B cell (primary cell): ENCODE results near the gene TIMM10. TPM values are rescaled to one million over a fixed set of nuclear protein-coding genes. Genes with fewer than 3 reads are reported as not detected.

Experiments used
- ATAC-seq: fragments of 200-7000 bp; cut with Tn5 transposase; one replicate; pipeline ENCODE4 v1.10.0; 2021; ENCODE audit warnings: low read depth, mild to moderate bottlenecking, moderate number of reproducible peaks, moderate library complexity
- CTCF ChIA-PET: fragments of 350-600 bp; sonication (Branson Sonifier 250); formaldehyde crosslinking; loops from one replicate; lab custom pipeline; 2021; ENCODE audit warnings: antibody characterized with exemption, inconsistent platforms; lab: Charles Lee
- POLR2A ChIA-PET: fragments of 350-600 bp; sonication (Branson Sonifier 250); formaldehyde crosslinking; loops from one replicate; lab custom pipeline; 2021; ENCODE audit warnings: antibody characterized with exemption; lab: Charles Lee
- DNase-seq: peaks from one replicate; pipeline ENCODE4 v3.0.0; 2013
- H2AFZ ChIP-seq: 2 replicates; pipeline ENCODE4 v1.6.1; 2012; ENCODE audit warnings: mild to moderate bottlenecking, low read depth, low read length; ENCODE audit not compliant: insufficient read depth, poor library complexity, severe bottlenecking
- H3K27ac ChIP-seq, 2 donors: 1 replicate in 1 of 2; 2 replicates in 1 of 2; pipeline ENCODE4 v1.5.1; 2012 to 2013; ENCODE audit warnings: low read length in 2 of 2, mild to moderate bottlenecking in 2 of 2, moderate library complexity in 1 of 2
- H3K27me3 ChIP-seq, 4 experiments: fragments of 200-600 bp in 1 of 4; sonication (generic) in 1 of 4; replicated peaks in 1 of 4; 1 replicate in 2 of 4; 2 replicates in 2 of 4; pipeline versions ENCODE4 v1.6.1 to v1.7.0; 2013 to 2016; ENCODE audit warnings: low read length in 3 of 4, mild to moderate bottlenecking in 2 of 4, mixed read lengths in 1 of 4, moderate library complexity in 1 of 4; ENCODE audit not compliant: insufficient read depth in 4 of 4, control insufficient read depth in 3 of 4; ENCODE audit errors: control extremely low read depth in 1 of 4
- H3K36me3 ChIP-seq, 2 experiments: replicated peaks in 1 of 2; 1 replicate in 1 of 2; 2 replicates in 1 of 2; pipeline versions ENCODE4 v1.6.1 to v1.7.1; 2013; ENCODE audit warnings: low read length in 1 of 2; ENCODE audit not compliant: insufficient read depth in 2 of 2, control insufficient read depth in 1 of 2; ENCODE audit errors: control extremely low read depth in 1 of 2, extremely low read depth in 1 of 2
- H3K4me1 ChIP-seq, 2 donors: fragments of 200-600 bp in 1 of 2; sonication (generic) in 1 of 2; 1 replicate in 1 of 2; 2 replicates in 1 of 2; pipeline versions ENCODE4 v1.5.1 to v1.6.1; 2013 to 2017; ENCODE audit warnings: low read length in 2 of 2; ENCODE audit not compliant: control insufficient read depth in 2 of 2, insufficient read depth in 2 of 2
- H3K4me2 ChIP-seq: replicated peaks from 2 replicates; pipeline ENCODE3; 2012; ENCODE audit warnings: mild to moderate bottlenecking, low read depth, low read length; ENCODE audit not compliant: poor library complexity, severe bottlenecking
- H3K4me3 ChIP-seq, 5 experiments: fragments of 200-600 bp in 1 of 5; sonication (generic) in 1 of 5; 1 replicate in 3 of 5; 2 replicates in 2 of 5; pipeline versions ENCODE4 v1.5.1 to v1.7.0; 2011 to 2016; ENCODE audit warnings: low read length in 4 of 5, mild to moderate bottlenecking in 4 of 5, low read depth in 2 of 5, control low read depth in 1 of 5, moderate library complexity in 1 of 5; ENCODE audit not compliant: insufficient read depth in 1 of 5; ENCODE audit errors: control extremely low read depth in 1 of 5, extremely low read depth in 1 of 5
- H3K79me2 ChIP-seq: fragments of 200-600 bp; sonication (generic); one replicate; pipeline ENCODE4 v1.6.0; 2016; ENCODE audit warnings: low read length; ENCODE audit not compliant: control insufficient read depth, insufficient read depth
- H3K9ac ChIP-seq: fragments of 200-600 bp; sonication (generic); 2 replicates; pipeline ENCODE4 v1.6.1; 2017; ENCODE audit warnings: mild to moderate bottlenecking, low read length, moderate library complexity
- H3K9me3 ChIP-seq, 3 donors: one replicate each; pipeline versions ENCODE4 v1.6.1 to v1.7.1; 2013; ENCODE audit warnings: low read length in 2 of 3; ENCODE audit not compliant: control insufficient read depth in 2 of 3, insufficient read depth in 1 of 3; ENCODE audit errors: control extremely low read depth in 1 of 3
- H4K20me1 ChIP-seq: 2 replicates; pipeline ENCODE4 v1.6.0; 2012; ENCODE audit warnings: mild to moderate bottlenecking, low read length; ENCODE audit not compliant: insufficient read depth, control insufficient read depth, poor library complexity, severe bottlenecking
- H3K27ac Mint-ChIP-seq: one replicate; pipeline ENCODE4 v1.8.0; 2021; ENCODE audit warnings: mixed read lengths
- H3K27me3 Mint-ChIP-seq: one replicate; pipeline ENCODE4 v1.8.0; 2021; ENCODE audit warnings: mixed read lengths
- H3K4me1 Mint-ChIP-seq: one replicate; pipeline ENCODE4 v1.8.0; 2021; ENCODE audit warnings: mixed read lengths
- H3K4me3 Mint-ChIP-seq: one replicate; pipeline ENCODE4 v1.8.0; 2021; ENCODE audit warnings: mixed read lengths
- H3K9me3 Mint-ChIP-seq: one replicate; pipeline ENCODE4 v1.8.0; 2022; ENCODE audit warnings: mixed read lengths; ENCODE audit not compliant: insufficient read depth
- EZH2 ChIP-seq: IDR thresholded peaks from 2 replicates; pipeline ENCODE4 v1.6.1; 2012; ENCODE audit warnings: borderline replicate concordance, low read depth, mild to moderate bottlenecking, moderate library complexity, low read length; ENCODE audit not compliant: insufficient read depth, poor library complexity, severe bottlenecking
- WGBS: methylation state at CpG from one replicate; pipeline ENCODE4 v1.1.5; 2013; ENCODE audit warnings: missing lambda C conversion rate; ENCODE audit not compliant: insufficient coverage; 5-methylcytosine and 5-hydroxymethylcytosine counted together
- intact Hi-C: fragments of 100-400 bp; cut with micrococcal nuclease; formaldehyde crosslinking; loops from one replicate; pipeline ENCODE4 v1.10.0; 2022
- polyA plus RNA-seq: library from polyadenylated mRNA; depleted of rRNA; stranded (reverse); fragments of >200 nt; gene quantifications from 2 replicates; pipeline ENCODE4 v1.2.3, GENCODE V29; 2012
- total RNA-seq, 2 donors: library from RNA; stranded (reverse); fragments of 120-200 nt in 1 of 2; gene quantifications; 1 replicate in 1 of 2; 2 replicates in 1 of 2; pipeline versions ENCODE4 v1.2.3 to v1.2.4, GENCODE V29; 2013 to 2022
- TF ChIP-seq, protein P1 (sequence below): fragments of 200-600 bp; IDR thresholded peaks from one replicate; pipeline ENCODE4 v1.8.0; 2022; ENCODE audit warnings: antibody characterized with exemption, mild to moderate bottlenecking

The TIMM10 gene
- total and polyA plus RNA-seq, 2 donors (not counting 1 experiment from before 2014, with no cell fraction given): 36.5 to 39.6 TPM

GRCh38 chr11:57496109-57496820 is 34.3 kb downstream of the TIMM10 start:
- H3K9me3 ChIP-seq: peaks cover 0 to 4% (median 0%) of the 10 kb centered on the region in 3 donors
- CTCF ChIA-PET: interaction anchor here (1.3 to 12.1 kb wide), 6 partner anchors 13 to 145 kb away, joined by 3 to 355 read pairs (median 40); partner anchors contain the start of genes SLC43A1 and TIMM10
- no peaks in the 10 kb centered on the region for H3K27me3 ChIP-seq
- no peak for ATAC-seq
- Mint-ChIP-seq H3K4me1 (peaks cover 8% of the 10 kb centered on the region), H3K27ac (peak overlapping the region; percentile 16), H3K4me3 (no peak overlapping the region), H3K27me3 (no peaks in the 10 kb centered on the region), H3K9me3 (no peaks in the 10 kb centered on the region)
- H3K36me3 ChIP-seq: peaks cover 0 to 3% of the 10 kb centered on the region in 2 experiments
- H3K79me2 ChIP-seq: no peaks in the 10 kb centered on the region
- H3K4me1 ChIP-seq: peaks cover 0 to 6% of the 10 kb centered on the region in 2 donors
- no peaks in the 10 kb centered on the region for H4K20me1 ChIP-seq
- POLR2A ChIA-PET: interaction anchor here (0.6 kb wide), 1 partner anchor 64 kb away, joined by 5 read pairs; no protein-coding TSS in a partner anchor
- no peak overlapping the region for H3K4me2 ChIP-seq
- no peak overlapping the region for H3K27ac ChIP-seq
- no peak for TF ChIP-seq EZH2
- TF ChIP-seq, protein P1, sequence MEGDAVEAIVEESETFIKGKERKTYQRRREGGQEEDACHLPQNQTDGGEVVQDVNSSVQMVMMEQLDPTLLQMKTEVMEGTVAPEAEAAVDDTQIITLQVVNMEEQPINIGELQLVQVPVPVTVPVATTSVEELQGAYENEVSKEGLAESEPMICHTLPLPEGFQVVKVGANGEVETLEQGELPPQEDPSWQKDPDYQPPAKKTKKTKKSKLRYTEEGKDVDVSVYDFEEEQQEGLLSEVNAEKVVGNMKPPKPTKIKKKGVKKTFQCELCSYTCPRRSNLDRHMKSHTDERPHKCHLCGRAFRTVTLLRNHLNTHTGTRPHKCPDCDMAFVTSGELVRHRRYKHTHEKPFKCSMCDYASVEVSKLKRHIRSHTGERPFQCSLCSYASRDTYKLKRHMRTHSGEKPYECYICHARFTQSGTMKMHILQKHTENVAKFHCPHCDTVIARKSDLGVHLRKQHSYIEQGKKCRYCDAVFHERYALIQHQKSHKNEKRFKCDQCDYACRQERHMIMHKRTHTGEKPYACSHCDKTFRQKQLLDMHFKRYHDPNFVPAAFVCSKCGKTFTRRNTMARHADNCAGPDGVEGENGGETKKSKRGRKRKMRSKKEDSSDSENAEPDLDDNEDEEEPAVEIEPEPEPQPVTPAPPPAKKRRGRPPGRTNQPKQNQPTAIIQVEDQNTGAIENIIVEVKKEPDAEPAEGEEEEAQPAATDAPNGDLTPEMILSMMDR: no peak
- H3K9ac ChIP-seq: no peak overlapping the region
- WGBS: 94% methylated on average over 8 of the region's 9 CpGs
- no peak for DNase-seq
- H2AFZ ChIP-seq: no peak overlapping the region
- intact Hi-C loops: no loop called here
- no peak overlapping the region for H3K4me3 ChIP-seq
